Parathyroid adenoma (tissue), 2 donors: ENCODE data around the gene TTN.

ENCODE experiments used
- H2AFZ ChIP-seq: fragments of 300-600 bp; sonication (generic); one replicate; pipeline ENCODE4 v1.7.0; 2017; ENCODE audit warnings: antibody characterized with exemption, mild to moderate bottlenecking
- H3K27ac ChIP-seq: fragments of 300-600 bp; sonication (generic); one replicate; pipeline ENCODE4 v1.7.0; 2017
- H3K27me3 ChIP-seq: fragments of 300-600 bp; sonication (generic); one replicate; pipeline ENCODE4 v1.7.0; 2017; ENCODE audit warnings: low read length; ENCODE audit not compliant: control insufficient read depth, insufficient read depth
- H3K36me3 ChIP-seq: fragments of 300-600 bp; sonication (generic); one replicate; pipeline ENCODE4 v1.7.0; 2017; ENCODE audit warnings: low read length; ENCODE audit not compliant: control insufficient read depth, insufficient read depth
- H3K4me1 ChIP-seq: fragments of 300-600 bp; sonication (generic); one replicate; pipeline ENCODE4 v1.7.0; 2017; ENCODE audit warnings: control low read depth
- H3K4me2 ChIP-seq: fragments of 300-600 bp; sonication (generic); one replicate; pipeline ENCODE4 v1.7.0; 2017; ENCODE audit warnings: low read length
- H3K4me3 ChIP-seq: fragments of 300-600 bp; sonication (generic); one replicate; pipeline ENCODE4 v1.7.0; 2017; ENCODE audit warnings: low read depth, low read length
- H3K79me2 ChIP-seq: fragments of 300-600 bp; sonication (generic); one replicate; pipeline ENCODE4 v1.7.0; 2017; ENCODE audit warnings: control low read depth
- H3K9ac ChIP-seq: fragments of 300-600 bp; sonication (generic); one replicate; pipeline ENCODE4 v1.7.0; 2017; ENCODE audit warnings: mild to moderate bottlenecking
- H3K9me3 ChIP-seq: fragments of 300-600 bp; sonication (generic); one replicate; pipeline ENCODE4 v1.7.0; 2017; ENCODE audit warnings: low read length; ENCODE audit not compliant: control insufficient read depth
- TF ChIP-seq, protein P1 (sequence below): fragments of 300-600 bp; sonication (generic); IDR thresholded peaks from one replicate; pipeline ENCODE4 v1.7.0; 2017; ENCODE audit warnings: antibody characterized with exemption, mild to moderate bottlenecking
- donor health status: primary hyperparathyroidism.

TTN gene

DNA sequence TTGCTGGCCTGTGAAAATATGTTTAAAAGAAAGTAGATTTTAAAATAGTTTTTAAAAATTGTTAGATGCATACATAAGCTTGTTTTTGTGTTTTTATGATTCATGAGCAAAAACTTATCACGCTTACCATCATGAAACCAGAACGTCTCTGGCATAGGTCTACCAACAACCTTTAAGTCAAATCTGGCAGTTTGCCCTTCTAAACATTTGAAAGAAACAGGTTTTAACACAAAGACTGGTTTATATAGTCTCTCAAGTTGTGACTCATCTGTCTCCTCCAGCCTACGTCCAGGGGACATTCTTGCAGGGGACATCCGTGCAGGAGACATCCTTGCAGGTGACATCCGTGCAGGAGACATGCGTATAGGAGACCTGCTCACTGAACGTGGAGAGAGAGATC, 29.6 kb downstream of the TTN start:
- no peaks in the 10 kb centered on the region for H3K36me3 ChIP-seq
- no peak overlapping the region for H3K27ac ChIP-seq
- no peaks in the 10 kb centered on the region for H3K27me3 ChIP-seq
- no peak overlapping the region for H3K9ac ChIP-seq
- no peak overlapping the region for H2AFZ ChIP-seq
- H3K4me1 ChIP-seq = no peaks in the 10 kb centered on the region
- no peaks in the 10 kb centered on the region for H3K9me3 ChIP-seq
- H3K79me2 ChIP-seq = no peaks in the 10 kb centered on the region
- no peak overlapping the region for H3K4me2 ChIP-seq
- TF ChIP-seq, protein P1, sequence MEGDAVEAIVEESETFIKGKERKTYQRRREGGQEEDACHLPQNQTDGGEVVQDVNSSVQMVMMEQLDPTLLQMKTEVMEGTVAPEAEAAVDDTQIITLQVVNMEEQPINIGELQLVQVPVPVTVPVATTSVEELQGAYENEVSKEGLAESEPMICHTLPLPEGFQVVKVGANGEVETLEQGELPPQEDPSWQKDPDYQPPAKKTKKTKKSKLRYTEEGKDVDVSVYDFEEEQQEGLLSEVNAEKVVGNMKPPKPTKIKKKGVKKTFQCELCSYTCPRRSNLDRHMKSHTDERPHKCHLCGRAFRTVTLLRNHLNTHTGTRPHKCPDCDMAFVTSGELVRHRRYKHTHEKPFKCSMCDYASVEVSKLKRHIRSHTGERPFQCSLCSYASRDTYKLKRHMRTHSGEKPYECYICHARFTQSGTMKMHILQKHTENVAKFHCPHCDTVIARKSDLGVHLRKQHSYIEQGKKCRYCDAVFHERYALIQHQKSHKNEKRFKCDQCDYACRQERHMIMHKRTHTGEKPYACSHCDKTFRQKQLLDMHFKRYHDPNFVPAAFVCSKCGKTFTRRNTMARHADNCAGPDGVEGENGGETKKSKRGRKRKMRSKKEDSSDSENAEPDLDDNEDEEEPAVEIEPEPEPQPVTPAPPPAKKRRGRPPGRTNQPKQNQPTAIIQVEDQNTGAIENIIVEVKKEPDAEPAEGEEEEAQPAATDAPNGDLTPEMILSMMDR = no peak
- no peak overlapping the region for H3K4me3 ChIP-seq

DNA sequence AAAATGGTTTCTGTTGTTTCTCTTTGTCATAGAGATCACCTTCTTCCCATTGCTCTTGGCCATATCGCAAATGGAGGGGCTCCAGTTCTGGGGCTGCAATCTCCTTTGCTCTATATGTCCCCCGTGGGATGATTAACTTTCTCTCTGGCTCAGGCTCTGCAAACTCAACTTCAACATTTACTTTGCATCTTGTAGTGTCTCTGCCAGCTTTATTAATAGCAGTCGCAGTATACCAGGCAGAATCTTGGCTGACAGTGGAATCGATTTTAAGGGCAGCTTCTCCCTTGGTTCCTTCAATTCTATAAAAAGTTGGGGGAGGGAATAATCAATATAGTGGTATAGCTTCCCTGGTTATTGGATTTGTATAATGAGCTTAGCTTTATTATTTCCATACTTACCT, 30.5 kb downstream of the TTN start:
- Histone ChIP-seq H3K79me2 (no peaks in the 10 kb centered on the region), H3K27me3 (no peaks in the 10 kb centered on the region), H3K27ac (no peak overlapping the region), H3K4me1 (no peaks in the 10 kb centered on the region), H3K9me3 (no peaks in the 10 kb centered on the region), H2AFZ (no peak overlapping the region), H3K4me3 (no peak overlapping the region), H3K36me3 (no peaks in the 10 kb centered on the region), H3K4me2 (no peak overlapping the region), H3K9ac (no peak overlapping the region)
- TF ChIP-seq, protein P1 = no peak

DNA sequence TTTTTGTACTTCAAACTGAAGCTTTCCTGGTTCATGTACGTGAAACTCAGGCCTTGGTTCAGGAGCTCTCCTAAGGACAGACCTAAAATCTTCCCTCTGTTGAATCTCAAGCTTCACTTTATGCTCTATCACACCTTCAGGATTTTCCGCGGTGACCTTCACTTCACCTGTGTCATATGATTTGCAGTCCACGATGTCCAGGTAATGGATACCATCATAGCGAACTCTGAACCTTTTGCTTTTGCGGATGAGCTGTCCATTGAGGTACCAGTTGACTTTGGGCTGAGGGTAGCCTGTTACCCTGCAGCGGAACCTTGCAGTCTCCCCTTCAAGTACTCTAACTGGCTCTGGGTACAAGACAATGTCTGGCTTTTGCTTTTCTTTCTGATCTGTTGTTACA, 31.2 kb downstream of the TTN start:
- Histone ChIP-seq H2AFZ (no peak overlapping the region), H3K36me3 (no peaks in the 10 kb centered on the region), H3K27me3 (no peaks in the 10 kb centered on the region), H3K9me3 (no peaks in the 10 kb centered on the region), H3K4me2 (no peak overlapping the region), H3K27ac (no peak overlapping the region), H3K9ac (no peak overlapping the region), H3K4me3 (no peak overlapping the region), H3K4me1 (no peaks in the 10 kb centered on the region), H3K79me2 (no peaks in the 10 kb centered on the region)
- TF ChIP-seq, protein P1 = no peak

DNA sequence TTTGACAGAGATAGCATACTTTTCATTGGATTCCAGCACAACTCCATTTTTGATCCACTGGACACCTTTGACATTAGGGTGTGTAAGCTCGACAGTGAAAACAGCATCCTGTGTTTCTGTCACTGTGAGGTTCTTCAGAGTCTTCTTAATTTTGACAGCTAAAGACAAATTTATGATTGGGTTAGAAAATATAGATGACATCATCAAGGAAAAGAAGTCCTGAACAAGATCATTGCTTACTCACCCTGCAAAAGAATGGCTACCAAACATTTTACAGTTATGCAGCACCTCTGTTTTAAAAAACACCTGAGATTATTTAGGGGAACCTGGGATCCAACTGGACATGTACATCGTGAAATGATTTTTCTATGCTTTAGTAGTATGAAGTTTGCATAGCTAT, 36.7 kb downstream of the TTN start:
- Histone ChIP-seq H2AFZ (no peak overlapping the region), H3K27me3 (no peaks in the 10 kb centered on the region), H3K79me2 (no peaks in the 10 kb centered on the region), H3K27ac (no peak overlapping the region), H3K4me2 (no peak overlapping the region), H3K9me3 (no peaks in the 10 kb centered on the region), H3K9ac (no peak overlapping the region), H3K36me3 (no peaks in the 10 kb centered on the region), H3K4me3 (no peak overlapping the region), H3K4me1 (no peaks in the 10 kb centered on the region)
- TF ChIP-seq, protein P1 = no peak
